NCI-H82 treated with DMSO at 0.1 percent for 48 hours (cell line): ENCODE results near the gene TENM4.

Experiments used
- DNase-seq: peaks from one replicate; lab custom pipeline; 2025; ENCODE audit not compliant: unreplicated experiment; lab: John Stamatoyannopoulos, UW

Gene TENM4

GRCh38 chr11:79147011-79147410, 293.8 kb downstream of the TENM4 start:
- no peak for DNase-seq

GRCh38 chr11:79139900-79140299, 300.9 kb downstream of the TENM4 start:
- DNase-seq, result no peak

- no peak for DNase-seq
Observed at GRCh38 chr11:79129702-79130101, 311.1 kb downstream of the TENM4 start.

GRCh38 chr11:79128291-79128690, 312.5 kb downstream of the TENM4 start:
- no peak for DNase-seq

GRCh38 chr11:79122759-79123158, 318.1 kb downstream of the TENM4 start:
- DNase-seq, result no peak

- no peak for DNase-seq
Observed at GRCh38 chr11:79121351-79121750, 319.5 kb downstream of the TENM4 start.

- DNase-seq, result peak; percentile 98
Observed at GRCh38 chr11:79119491-79120284, 321.1 kb downstream of the TENM4 start.

- DNase-seq, result no peak
Observed at GRCh38 chr11:79117488-79117887, 323.3 kb downstream of the TENM4 start.

GRCh38 chr11:79116600-79116999, 324.2 kb downstream of the TENM4 start:
- no peak for DNase-seq

GRCh38 chr11:79113054-79113690, 327.7 kb downstream of the TENM4 start:
- DNase-seq, result no peak

- DNase-seq, result no peak
Observed at GRCh38 chr11:79110796-79111195, 330.0 kb downstream of the TENM4 start.

- no peak for DNase-seq
Observed at GRCh38 chr11:79110321-79110720, 330.5 kb downstream of the TENM4 start.

- DNase-seq, result no peak
Observed at GRCh38 chr11:79108851-79109250, 332.0 kb downstream of the TENM4 start.

GRCh38 chr11:79102840-79103239, 338.0 kb downstream of the TENM4 start:
- no peak for DNase-seq

GRCh38 chr11:79101656-79102055, 339.2 kb downstream of the TENM4 start:
- no peak for DNase-seq

GRCh38 chr11:79100093-79100910, 340.5 kb downstream of the TENM4 start:
- no peak for DNase-seq

GRCh38 chr11:79098146-79098545, 342.7 kb downstream of the TENM4 start:
- DNase-seq, result no peak

GRCh38 chr11:79097246-79097875, 343.5 kb downstream of the TENM4 start:
- DNase-seq, result no peak

GRCh38 chr11:79095424-79095823, 345.4 kb downstream of the TENM4 start:
- DNase-seq, result peak; percentile 6

- no peak for DNase-seq
Observed at GRCh38 chr11:79094616-79095015, 346.2 kb downstream of the TENM4 start.

GRCh38 chr11:79092791-79093353, 348.0 kb downstream of the TENM4 start:
- no peak for DNase-seq
